ENCODE results near the gene KCNJ6.
A peak's percentile ranks its signal among the peaks of the same experiment; 100 is the strongest.

KCNJ6 gene

GRCh38 chr21:37748351-37748750 is 167.9 kb downstream of the KCNJ6 start:
- no peak overlapping the region for H3K4me3 ChIP-seq (ENCODE audit: low read length)
- DNase-seq (ENCODE audit: low read depth), result no peak
- TF ChIP-seq CTCF (IDR thresholded peaks at IDR 0.05; ENCODE audit: insufficient read depth, low read depth, low read length, missing control alignments), result no peak

- no peak for DNase-seq (ENCODE audit: low read depth)
- H3K4me3 ChIP-seq (ENCODE audit: low read length), result no peak overlapping the region
- TF ChIP-seq CTCF (IDR thresholded peaks at IDR 0.05; ENCODE audit: insufficient read depth, low read depth, low read length, missing control alignments), result no peak
Measured at GRCh38 chr21:37746849-37747248, 169.4 kb downstream of the KCNJ6 start.

GRCh38 chr21:37744551-37744950 is 171.7 kb downstream of the KCNJ6 start:
- no peak for TF ChIP-seq CTCF (IDR thresholded peaks at IDR 0.05; ENCODE audit: insufficient read depth, low read depth, low read length, missing control alignments)
- no peak for DNase-seq (ENCODE audit: low read depth)
- no peak overlapping the region for H3K4me3 ChIP-seq (ENCODE audit: low read length)

- no peak overlapping the region for H3K4me3 ChIP-seq (ENCODE audit: low read length)
- TF ChIP-seq CTCF (IDR thresholded peaks at IDR 0.05; ENCODE audit: insufficient read depth, low read depth, low read length, missing control alignments), result no peak
- peak; percentile 37 for DNase-seq (ENCODE audit: low read depth)
Measured at GRCh38 chr21:37742532-37742931, 173.7 kb downstream of the KCNJ6 start.

GRCh38 chr21:37742115-37742514 is 174.1 kb downstream of the KCNJ6 start:
- no peak overlapping the region for H3K4me3 ChIP-seq (ENCODE audit: low read length)
- no peak for TF ChIP-seq CTCF (IDR thresholded peaks at IDR 0.05; ENCODE audit: insufficient read depth, low read depth, low read length, missing control alignments)
- DNase-seq (ENCODE audit: low read depth), result no peak

GRCh38 chr21:37737996-37738395 is 178.3 kb downstream of the KCNJ6 start:
- no peak for DNase-seq (ENCODE audit: low read depth)
- H3K4me3 ChIP-seq (ENCODE audit: low read length), result no peak overlapping the region
- TF ChIP-seq CTCF (IDR thresholded peaks at IDR 0.05; ENCODE audit: insufficient read depth, low read depth, low read length, missing control alignments), result no peak

GRCh38 chr21:37737507-37737906 is 178.8 kb downstream of the KCNJ6 start:
- no peak for DNase-seq (ENCODE audit: low read depth)
- no peak overlapping the region for H3K4me3 ChIP-seq (ENCODE audit: low read length)
- no peak for TF ChIP-seq CTCF (IDR thresholded peaks at IDR 0.05; ENCODE audit: insufficient read depth, low read depth, low read length, missing control alignments)

Measured in epithelial cell of esophagus (primary cell).